Neuronal stem cell (in vitro differentiated cells): Measurements from ENCODE around the gene MICAL2.

Experiments used
- DNase-seq: peaks from one replicate; pipeline ENCODE4 v3.0.0-alpha.2; 2013; ENCODE audit warnings: low spot score
- H2AFZ ChIP-seq: one replicate; pipeline ENCODE4 v1.6.1; 2013; ENCODE audit warnings: mild to moderate bottlenecking, low read length, inconsistent platforms
- H2AK5ac ChIP-seq: 2 replicates; pipeline ENCODE4 v1.6.1; 2013; ENCODE audit warnings: low read depth, mild to moderate bottlenecking, inconsistent platforms, low read length, moderate library complexity, mixed read lengths
- H2BK120ac ChIP-seq: 2 replicates; pipeline ENCODE4 v1.6.1; 2013; ENCODE audit warnings: low read depth, mild to moderate bottlenecking, inconsistent platforms, low read length, moderate library complexity, mixed read lengths
- H2BK12ac ChIP-seq: one replicate; pipeline ENCODE4 v1.6.1; 2013; ENCODE audit warnings: low read length, inconsistent platforms
- H2BK15ac ChIP-seq: 2 replicates; pipeline ENCODE4 v1.6.1; 2013; ENCODE audit warnings: mild to moderate bottlenecking, low read length, inconsistent platforms, mixed read lengths
- H2BK5ac ChIP-seq: one replicate; pipeline ENCODE4 v1.6.1; 2013; ENCODE audit warnings: inconsistent platforms, mild to moderate bottlenecking, low read length, moderate library complexity
- H3K14ac ChIP-seq: one replicate; pipeline ENCODE4 v1.6.1; 2013; ENCODE audit warnings: low read length, inconsistent platforms
- H3K18ac ChIP-seq: 2 replicates; pipeline ENCODE4 v1.6.1; 2013; ENCODE audit warnings: low read length, inconsistent platforms
- H3K23ac ChIP-seq: 2 replicates; pipeline ENCODE4 v1.6.1; 2013; ENCODE audit warnings: low read depth, mild to moderate bottlenecking, mixed read lengths, low read length, inconsistent platforms; ENCODE audit not compliant: poor library complexity
- H3K27ac ChIP-seq: replicated peaks from 3 replicates; pipeline ENCODE4 v1.5.1; 2013; ENCODE audit warnings: low read length, inconsistent platforms
- H3K27me3 ChIP-seq, 3 experiments: 2 replicates each; pipeline ENCODE4 v1.6.1; 2013; ENCODE audit warnings: low read length in 3 of 3, mild to moderate bottlenecking in 2 of 3, inconsistent platforms in 1 of 3, low read depth in 1 of 3, mixed read lengths in 1 of 3, moderate library complexity in 1 of 3; ENCODE audit not compliant: control insufficient read depth in 3 of 3, insufficient read depth in 3 of 3
- H3K36me3 ChIP-seq, 2 donors: replicated peaks in 1 of 2; 2 replicates each; pipeline ENCODE4 v1.6.1; 2013; ENCODE audit warnings: low read length in 2 of 2; ENCODE audit not compliant: control insufficient read depth in 2 of 2, insufficient read depth in 2 of 2
- H3K4ac ChIP-seq: 2 replicates; pipeline ENCODE4 v1.6.1; 2013; ENCODE audit warnings: inconsistent platforms, mild to moderate bottlenecking, low read length, moderate library complexity
- H3K4me1 ChIP-seq, 2 donors: 1 replicate in 1 of 2; 2 replicates in 1 of 2; pipeline ENCODE4 v1.6.1; 2013; ENCODE audit warnings: low read length in 2 of 2, low read depth in 1 of 2; ENCODE audit not compliant: control insufficient read depth in 2 of 2, insufficient read depth in 1 of 2
- H3K4me2 ChIP-seq: one replicate; pipeline ENCODE4 v1.6.1; 2013; ENCODE audit warnings: mild to moderate bottlenecking, low read length, inconsistent platforms; ENCODE audit not compliant: insufficient read depth, poor library complexity, severe bottlenecking
- H3K4me3 ChIP-seq, 2 donors: 2 replicates each; pipeline ENCODE4 v1.5.1; 2013; ENCODE audit warnings: low read length in 2 of 2, mild to moderate bottlenecking in 2 of 2, inconsistent platforms in 1 of 2, moderate library complexity in 1 of 2
- H3K79me1 ChIP-seq: one replicate; pipeline ENCODE4 v1.6.1; 2013; ENCODE audit warnings: low read depth, mild to moderate bottlenecking, inconsistent platforms, low read length, moderate library complexity
- H3K9ac ChIP-seq: one replicate; pipeline ENCODE4 v1.6.1; 2013; ENCODE audit warnings: mild to moderate bottlenecking, low read depth, low read length, inconsistent platforms; ENCODE audit not compliant: poor library complexity
- H3K9me3 ChIP-seq, 2 donors: replicated peaks in 1 of 2; 2 replicates each; pipeline versions ENCODE3 to v1.6.1; 2013; ENCODE audit warnings: low read length in 2 of 2, mild to moderate bottlenecking in 2 of 2, inconsistent platforms in 1 of 2, low read depth in 1 of 2, mixed read lengths in 1 of 2, moderate library complexity in 1 of 2; ENCODE audit not compliant: control insufficient read depth in 2 of 2, insufficient read depth in 1 of 2
- H4K8ac ChIP-seq: one replicate; pipeline ENCODE4 v1.6.1; 2013; ENCODE audit warnings: low read depth, mild to moderate bottlenecking, inconsistent platforms, low read length, moderate library complexity
- H4K91ac ChIP-seq: one replicate; pipeline ENCODE4 v1.6.1; 2013; ENCODE audit warnings: low read length, low read depth, mild to moderate bottlenecking, inconsistent platforms; ENCODE audit not compliant: poor library complexity
- WGBS, 2 donors: extraction: QIAGEN DNeasy Blood & Tissue Kit; methylation state at CpG; one replicate each; pipeline ENCODE4 v1.1.7; 2013; ENCODE audit warnings: missing lambda C conversion rate in 2 of 2, mixed read lengths in 1 of 2; ENCODE audit not compliant: insufficient read length in 2 of 2, insufficient replicate concordance in 1 of 2; ENCODE audit errors: extremely low coverage in 2 of 2; 5-methylcytosine and 5-hydroxymethylcytosine counted together

The MICAL2 gene

GRCh38 chr11:12128301-12128751 is 17.9 kb downstream of the MICAL2 start:
- H2BK12ac ChIP-seq, result no peak overlapping the region
- H3K9me3 ChIP-seq, result no peaks in the 10 kb centered on the region
- no peak overlapping the region for H3K14ac ChIP-seq
- no peak overlapping the region for H2BK15ac ChIP-seq
- H4K91ac ChIP-seq, result no peak overlapping the region
- H3K27me3 ChIP-seq, result peaks cover 0 to 8% (median 0%) of the 10 kb centered on the region in 3 experiments
- no peak overlapping the region for H3K4me3 ChIP-seq
- H2AFZ ChIP-seq, result no peak overlapping the region
- H3K18ac ChIP-seq, result no peak overlapping the region
- H3K4ac ChIP-seq, result no peak overlapping the region
- no CpG with 5 or more reads among the region's 1 CpG for WGBS, 2 donors
- no peaks in the 10 kb centered on the region for H3K4me1 ChIP-seq
- H3K9ac ChIP-seq, result no peak overlapping the region
- no peak overlapping the region for H3K23ac ChIP-seq
- H4K8ac ChIP-seq, result no peak overlapping the region
- no peak overlapping the region for H3K27ac ChIP-seq
- H3K36me3 ChIP-seq, result no peaks in the 10 kb centered on the region
- no peak overlapping the region for H2BK5ac ChIP-seq
- H3K4me2 ChIP-seq, result no peak overlapping the region
- H3K79me1 ChIP-seq, result no peaks in the 10 kb centered on the region
- H2BK120ac ChIP-seq, result no peak overlapping the region
- no peak for DNase-seq
- H2AK5ac ChIP-seq, result no peak overlapping the region

DNA sequence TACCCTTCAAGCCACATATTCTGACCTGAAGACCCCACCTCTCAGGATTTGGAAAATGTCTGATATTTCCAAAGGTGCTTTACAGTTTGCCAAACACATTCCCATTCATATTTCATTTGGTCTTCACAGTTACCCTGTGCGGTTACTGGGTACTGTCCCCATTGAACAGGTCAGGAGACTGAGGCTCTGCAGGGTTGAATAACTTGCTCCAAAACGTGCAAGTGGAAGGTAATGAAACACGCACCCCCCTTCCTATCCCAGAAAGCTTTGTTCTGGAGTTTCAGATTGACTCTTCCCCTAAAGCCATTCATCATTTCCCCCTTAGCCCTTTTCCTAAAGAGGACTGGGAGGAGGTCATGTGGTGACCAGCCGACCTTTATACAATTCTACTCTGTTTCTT is 18.8 kb downstream of the MICAL2 start:
- DNase-seq, result no peak
- H2AFZ ChIP-seq, result no peak overlapping the region
- H2BK12ac ChIP-seq, result no peak overlapping the region
- no peak overlapping the region for H2AK5ac ChIP-seq
- H2BK15ac ChIP-seq, result no peak overlapping the region
- no peak overlapping the region for H3K14ac ChIP-seq
- no peak overlapping the region for H3K27ac ChIP-seq
- H3K23ac ChIP-seq, result no peak overlapping the region
- H3K4ac ChIP-seq, result no peak overlapping the region
- H3K18ac ChIP-seq, result no peak overlapping the region
- no peak overlapping the region for H3K4me3 ChIP-seq
- WGBS, 2 donors, result no CpG with 5 or more reads among the region's 4 CpGs
- no peak overlapping the region for H4K8ac ChIP-seq
- no peak overlapping the region for H2BK5ac ChIP-seq
- no peak overlapping the region for H3K9ac ChIP-seq
- no peaks in the 10 kb centered on the region for H3K4me1 ChIP-seq
- H3K36me3 ChIP-seq, result no peaks in the 10 kb centered on the region
- no peak overlapping the region for H4K91ac ChIP-seq
- H3K9me3 ChIP-seq, result no peaks in the 10 kb centered on the region
- H2BK120ac ChIP-seq, result no peak overlapping the region
- peaks cover 0 to 5% (median 0%) of the 10 kb centered on the region in 3 experiments for H3K27me3 ChIP-seq
- no peaks in the 10 kb centered on the region for H3K79me1 ChIP-seq
- no peak overlapping the region for H3K4me2 ChIP-seq

GRCh38 chr11:12130180-12130980 is 20.0 kb downstream of the MICAL2 start:
- Histone ChIP-seq H2AFZ (no peak overlapping the region), H3K18ac (peak overlapping the region; percentile 29), H3K4ac (no peak overlapping the region), H3K14ac (no peak overlapping the region), H3K27ac (no peak overlapping the region), H4K8ac (no peak overlapping the region), H2BK15ac (no peak overlapping the region), H3K79me1 (no peaks in the 10 kb centered on the region), H3K27me3 (peaks cover 0 to 2% (median 0%) of the 10 kb centered on the region in 3 experiments), H3K23ac (no peak overlapping the region), H4K91ac (no peak overlapping the region), H3K4me3 (no peak overlapping the region), H3K36me3 (no peaks in the 10 kb centered on the region), H3K4me2 (no peak overlapping the region), H2BK120ac (no peak overlapping the region), H3K4me1 (no peaks in the 10 kb centered on the region), H2AK5ac (no peak overlapping the region), H2BK12ac (no peak overlapping the region), H3K9me3 (no peaks in the 10 kb centered on the region), H2BK5ac (no peak overlapping the region), H3K9ac (no peak overlapping the region)
- no peak for DNase-seq
- no CpG with 5 or more reads among the region's 3 CpGs for WGBS, 2 donors

DNA sequence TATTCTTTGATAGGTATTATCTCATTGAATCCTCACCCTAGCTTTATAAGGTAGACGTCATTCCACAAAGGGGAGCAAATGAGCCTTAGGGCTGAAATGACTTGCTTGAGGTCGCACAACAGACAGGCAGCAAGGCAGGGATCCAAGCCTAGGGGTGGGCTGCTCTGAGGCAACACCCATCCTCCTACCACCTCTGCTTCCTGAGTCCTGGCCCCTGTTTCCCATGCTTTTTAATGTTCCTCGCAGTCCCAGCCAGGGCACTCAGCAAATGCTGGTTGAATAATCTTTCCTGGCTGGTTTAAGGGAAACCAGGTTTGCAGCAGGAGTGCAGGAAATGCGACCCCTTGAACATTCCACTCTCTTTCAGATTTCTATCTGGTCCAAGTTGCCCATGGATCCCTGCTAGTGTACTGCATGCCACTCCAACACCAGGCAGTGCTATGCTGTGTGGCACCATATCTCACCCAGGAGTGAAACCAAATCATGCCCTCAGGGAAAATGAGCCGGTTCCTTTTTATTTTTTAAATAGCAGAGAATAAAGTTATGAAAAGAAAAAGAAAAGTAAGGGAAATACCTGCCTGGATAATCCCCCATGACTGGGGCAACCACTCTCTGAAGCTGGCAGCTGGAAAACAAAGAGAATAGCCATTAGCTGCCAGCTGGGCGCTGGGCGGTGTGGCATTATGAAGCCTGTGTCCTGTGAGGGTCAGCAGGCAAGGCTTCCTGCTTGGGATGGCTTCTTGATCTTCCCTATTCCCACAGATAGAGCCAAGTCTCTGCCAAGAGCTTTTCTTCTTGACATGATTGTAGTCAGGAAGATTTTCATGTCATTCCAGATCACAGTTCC is 21.8 kb downstream of the MICAL2 start:
- DNase-seq, result no peak
- Histone ChIP-seq H4K91ac (no peak overlapping the region), H2BK12ac (no peak overlapping the region), H2BK15ac (no peak overlapping the region), H3K4ac (no peak overlapping the region), H3K79me1 (no peaks in the 10 kb centered on the region), H4K8ac (no peak overlapping the region), H3K36me3 (no peaks in the 10 kb centered on the region), H2BK5ac (no peak overlapping the region), H3K9me3 (no peaks in the 10 kb centered on the region), H3K4me2 (no peak overlapping the region), H3K4me3 (no peak overlapping the region), H3K27ac (no peak overlapping the region), H3K18ac (no peak overlapping the region), H3K14ac (no peak overlapping the region), H3K23ac (no peak overlapping the region), H3K4me1 (peaks cover 0 to under 1% of the 10 kb centered on the region in 2 donors), H3K27me3 (peaks cover 0 to 2% (median 0%) of the 10 kb centered on the region in 3 experiments), H2AK5ac (no peak overlapping the region), H2BK120ac (no peak overlapping the region), H3K9ac (no peak overlapping the region), H2AFZ (no peak overlapping the region)
- no CpG with 5 or more reads among the region's 7 CpGs for WGBS, 2 donors
